GM12891 (cell line): ENCODE measurements around the gene FAM72A.

ENCODE experiments used
- DNase-seq: peaks from one replicate; pipeline ENCODE4 v3.0.0; 2011; ENCODE audit warnings: low spot score; ENCODE audit not compliant: insufficient read length
- FAIRE-seq: peaks from 2 replicates; lab custom pipeline; 2011; peaks lifted over from hg19 to GRCh38; lab: Jason Lieb, UNC
- PAX5 ChIP-seq: IDR thresholded peaks from 2 replicates; pipeline ENCODE4 v1.6.1; 2011; ENCODE audit warnings: low read length, moderate library complexity, mild to moderate bottlenecking; ENCODE audit not compliant: insufficient read depth, severe bottlenecking
- POLR2A ChIP-seq: IDR thresholded peaks from 2 replicates; pipeline ENCODE4 v1.6.1; 2011; ENCODE audit warnings: low read depth, low read length, control low read depth
- POU2F2 ChIP-seq: IDR thresholded peaks from 2 replicates; pipeline ENCODE4 v1.6.1; 2011; ENCODE audit warnings: low read depth, mild to moderate bottlenecking, control low read depth, low read length, moderate library complexity
- SPI1 ChIP-seq: IDR thresholded peaks from 2 replicates; pipeline ENCODE4 v1.6.1; 2011; ENCODE audit warnings: low read depth, low read length, control low read depth
- TAF1 ChIP-seq: IDR thresholded peaks from 2 replicates; pipeline ENCODE4 v1.6.1; 2011; ENCODE audit warnings: low read depth, low read length, control low read depth

FAM72A gene

GRCh38 chr1:206142770-206143169 lies 59.9 kb downstream of the FAM72A start:
- TF ChIP-seq POU2F2: no peak
- DNase-seq: no peak
- no peak for FAIRE-seq

- FAIRE-seq: no peak
- no peak for TF ChIP-seq SPI1
- no peak for TF ChIP-seq POLR2A
- no peak for TF ChIP-seq POU2F2
- no peak for TF ChIP-seq TAF1
- no peak for TF ChIP-seq PAX5
- no peak for DNase-seq
These were observed 60.6 kb downstream of the FAM72A start for GRCh38 chr1:206142011-206142410.

DNA sequence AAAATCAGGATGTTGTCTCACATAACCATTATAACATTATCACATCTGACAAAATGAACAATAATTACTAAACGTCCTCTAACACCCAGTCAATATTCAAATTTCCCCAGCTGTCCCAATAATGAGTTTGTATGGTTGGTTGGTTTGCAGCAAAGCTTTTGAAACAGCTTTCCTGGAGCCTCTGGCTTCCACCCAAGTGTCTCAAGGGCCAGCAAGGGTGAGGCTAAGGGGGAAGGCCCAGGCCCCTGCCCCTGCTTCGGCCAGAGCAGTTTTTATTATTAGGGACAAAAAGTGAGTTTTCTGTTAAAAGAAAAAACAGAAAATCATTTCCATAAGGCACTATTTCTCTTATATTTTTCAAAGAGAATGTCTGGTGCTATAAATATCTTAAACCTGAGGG lies 66.4 kb downstream of the FAM72A start:
- no peak for DNase-seq
- TF ChIP-seq POU2F2: no peak
- no peak for FAIRE-seq
